HepG2 (cell line): ENCODE results near the gene RNPEPL1. TPM values are rescaled to one million over a fixed set of nuclear protein-coding genes. Genes with fewer than 3 reads are reported as not detected.
A peak's percentile ranks its signal among the peaks of the same experiment; 100 is the strongest.

Experiments used
- CREB1 ChIP-seq, 2 experiments: fragments of 450-650 bp in 1 of 2; IDR thresholded peaks; 2 replicates each; pipeline ENCODE4 v1.6.1; 2016 to 2017; ENCODE audit warnings: control low read depth in 1 of 2, mild to moderate bottlenecking in 1 of 2, missing compliant biosample characterization in 1 of 2, missing genetic modification characterization in 1 of 2
- GATA4 ChIP-seq: sonication (generic); IDR thresholded peaks from 2 replicates; pipeline ENCODE4 v1.6.1; 2016; ENCODE audit warnings: antibody characterized with exemption, low read depth, borderline replicate concordance
- JDP2 ChIP-seq: sonication (generic); formaldehyde crosslinking; IDR thresholded peaks from 2 replicates; pipeline ENCODE4 v1.8.1; 2022; ENCODE audit warnings: missing genetic modification reagents, borderline replicate concordance
- POGZ ChIP-seq: sonication (generic); formaldehyde crosslinking; IDR thresholded peaks from 2 replicates; pipeline ENCODE4 v1.4.0; 2020; ENCODE audit warnings: mild to moderate bottlenecking, missing genetic modification reagents
- RXRB ChIP-seq: IDR thresholded peaks from 2 replicates; pipeline ENCODE4 v1.6.1; 2016; ENCODE audit warnings: borderline replicate concordance, missing genetic modification reagents, missing compliant biosample characterization
- TOPORS ChIP-seq: sonication (generic); formaldehyde crosslinking; IDR thresholded peaks from 2 replicates; pipeline ENCODE4 v1.8.0; 2023; ENCODE audit warnings: mild to moderate bottlenecking, missing genetic modification reagents
- YEATS2 ChIP-seq: sonication (generic); formaldehyde crosslinking; IDR thresholded peaks from 2 replicates; pipeline ENCODE4 v1.4.0; 2020; ENCODE audit warnings: missing genetic modification reagents, borderline replicate concordance
- ZBED4 ChIP-seq: sonication (generic); formaldehyde crosslinking; IDR thresholded peaks from 2 replicates; pipeline ENCODE4 v1.4.0; 2020; ENCODE audit warnings: missing genetic modification reagents, borderline replicate concordance
- ZBTB44 ChIP-seq: sonication (generic); formaldehyde crosslinking; IDR thresholded peaks from 2 replicates; pipeline ENCODE4 v1.4.0; 2020; ENCODE audit warnings: missing genetic modification reagents
- ZFP36L1 ChIP-seq: sonication (generic); formaldehyde crosslinking; IDR thresholded peaks from 2 replicates; pipeline ENCODE4 v1.8.0; 2022; ENCODE audit warnings: mild to moderate bottlenecking, missing genetic modification reagents, moderate library complexity
- ZMYM3 ChIP-seq: sonication (generic); formaldehyde crosslinking; IDR thresholded peaks from 2 replicates; pipeline ENCODE4 v1.5.1; 2020; ENCODE audit warnings: mild to moderate bottlenecking, missing genetic modification reagents
- ZNF234 ChIP-seq: sonication (generic); formaldehyde crosslinking; conservative IDR thresholded peaks from 2 replicates; pipeline ENCODE4 v1.5.1; 2020; ENCODE audit warnings: mild to moderate bottlenecking, missing genetic modification reagents
- ZNF251 ChIP-seq: sonication (generic); formaldehyde crosslinking; IDR thresholded peaks from 2 replicates; pipeline ENCODE4 v1.9.0; 2021; ENCODE audit warnings: mild to moderate bottlenecking, missing genetic modification reagents
- ZNF354B ChIP-seq: sonication (generic); formaldehyde crosslinking; IDR thresholded peaks from 2 replicates; pipeline ENCODE4 v1.8.0; 2022; ENCODE audit warnings: mild to moderate bottlenecking, missing genetic modification reagents
- ZNF503 ChIP-seq: sonication (generic); formaldehyde crosslinking; IDR thresholded peaks from 2 replicates; pipeline ENCODE4 v1.4.0; 2020; ENCODE audit warnings: missing genetic modification reagents
- ZNF556 ChIP-seq: sonication (generic); formaldehyde crosslinking; IDR thresholded peaks from 2 replicates; pipeline ENCODE4 v1.4.0; 2020; ENCODE audit warnings: mild to moderate bottlenecking, missing genetic modification reagents, borderline replicate concordance
- ZNF589 ChIP-seq: sonication (generic); formaldehyde crosslinking; conservative IDR thresholded peaks from 2 replicates; pipeline ENCODE4 v1.8.0; 2022; ENCODE audit warnings: mild to moderate bottlenecking, moderate library complexity, missing genetic modification reagents
- ZNF619 ChIP-seq: sonication (generic); formaldehyde crosslinking; IDR thresholded peaks from 2 replicates; pipeline ENCODE4 v1.4.0; 2020; ENCODE audit warnings: mild to moderate bottlenecking, missing genetic modification reagents
- ZXDC ChIP-seq: sonication (generic); formaldehyde crosslinking; IDR thresholded peaks from 2 replicates; pipeline ENCODE4 v1.5.0; 2020; ENCODE audit warnings: mild to moderate bottlenecking, missing genetic modification reagents
- polyA plus RNA-seq, 8 experiments: library from polyadenylated mRNA; depleted of rRNA in 3 of 8; stranded (reverse) in 7 of 8; unstranded in 1 of 8; fragments of >200 nt; fragmentation: Illumina TruSeq in 4 of 8; extraction: Trizol in 4 of 8; gene quantifications; 2 replicates each; pipeline versions ENCODE4 v1.2.1 to v1.2.3, GENCODE V29; 2011 to 2016; ENCODE audit warnings: low read depth in 4 of 8, missing spikeins in 1 of 8, mixed read lengths in 1 of 8; ENCODE audit not compliant: insufficient read depth in 1 of 8
- total RNA-seq, 5 experiments: library from RNA; depleted of rRNA; stranded (reverse); fragments of >200 nt; fragmentation: Illumina TruSeq; extraction: Trizol; gene quantifications; 2 replicates each; pipeline ENCODE4 v1.2.3, GENCODE V29; 2016; ENCODE audit warnings: low read depth in 1 of 5

Gene RNPEPL1
- total and polyA plus RNA-seq, 2 of the 13 experiments (the other 11 are each of a cell fraction or from before 2014, with no cell fraction given): 13.0 to 18.0 TPM

- TF ChIP-seq GATA4 (peak; percentile 36), ZNF234 (no peak), CREB1 (IDR thresholded peaks at IDR 0.05) (peak; percentile 72), CREB1 (CRISPR knock-in tag; IDR thresholded peaks at IDR 0.05) (no peak), ZNF619 (0 out of 2 replicates have a peak, but pooled peaks have one; percentile 31), JDP2 (CRISPR knock-in tag) (peak; percentile 76; the same call in 1 of the 2 replicates), ZFP36L1 (CRISPR knock-in tag) (peak; percentile 97), ZNF503 (CRISPR knock-in tag) (peak; percentile 67; the same call in 1 of the 2 replicates), ZNF251 (CRISPR knock-in tag) (no peak), ZXDC (CRISPR knock-in tag) (no peak; the same call in 1 of the 2 replicates), ZNF556 (CRISPR knock-in tag) (no peak), ZNF354B (CRISPR knock-in tag) (peak; percentile 72; the same call in 1 of the 2 replicates), TOPORS (CRISPR knock-in tag) (no peak), YEATS2 (CRISPR knock-in tag) (peak; percentile 77; the same call in 1 of the 2 replicates), POGZ (CRISPR knock-in tag) (peak; percentile 68; the same call in 1 of the 2 replicates), ZBED4 (no peak; the same call in 1 of the 2 replicates), ZBTB44 (no peak), ZNF589 (CRISPR knock-in tag) (peak; percentile 84), RXRB (peak; percentile 74), ZMYM3 (CRISPR knock-in tag) (no peak)
These were observed 8.2 kb upstream of the RNPEPL1 start, which contains the start of gene DUSP28 (continued) for GRCh38 chr2:240560084-240560479.
